ENCODE results near the gene HFE.

GRCh38 chr6:26124781-26125685 is 37.8 kb downstream of the HFE start:
- TF ChIP-seq CHD2 (IDR thresholded peaks at IDR 0.05; ENCODE audit: low read length, partially characterized antibody), result no peak
- no peak for TF ChIP-seq ESRRA (IDR thresholded peaks at IDR 0.05; ENCODE audit: borderline replicate concordance, low read length)
- no peak for TF ChIP-seq EP300 (IDR thresholded peaks at IDR 0.05)
- TF ChIP-seq USF2 (IDR thresholded peaks at IDR 0.05), result no peak
- TF ChIP-seq RAD21 (conservative IDR thresholded peaks at IDR 0.05 in 1 of 2, IDR thresholded peaks at IDR 0.05 in 1 of 2), result no peak
- TF ChIP-seq CTCF (IDR thresholded peaks at IDR 0.05), result no peak

Data from A549 (cell line).